Epithelial cell of prostate (primary cell): ENCODE data around the gene ANKFN1.

ENCODE experiments used
- DNase-seq: peaks from one replicate; pipeline ENCODE4 v3.0.0-alpha.2; 2011; ENCODE audit warnings: low read depth, low spot score
- H3K27ac ChIP-seq: fragments of 450-650 bp; 2 replicates; pipeline ENCODE4 v1.5.1; 2017; ENCODE audit warnings: mild to moderate bottlenecking

Gene ANKFN1

DNA sequence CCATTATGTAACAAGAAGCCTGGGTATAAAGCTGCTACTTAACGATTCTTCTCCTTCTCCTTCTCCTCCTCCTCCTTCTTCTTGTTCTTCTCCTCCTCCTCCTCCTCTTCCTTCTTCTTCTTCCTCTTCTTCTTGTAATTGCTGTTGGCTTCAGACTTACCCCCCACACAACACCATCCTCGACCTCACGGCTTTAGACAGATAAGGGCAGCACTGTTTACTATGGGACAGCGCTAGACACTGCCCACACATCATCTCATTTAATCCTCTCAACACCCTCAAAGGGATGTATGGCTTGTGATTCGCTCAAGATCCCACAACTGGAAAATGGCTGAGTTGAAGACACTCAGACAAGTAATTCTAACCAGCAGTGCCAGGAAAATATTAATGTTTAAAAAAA, 379.7 kb downstream of the ANKFN1 start:
- DNase-seq = no peak
- no peak overlapping the region for H3K27ac ChIP-seq

GRCh38 chr17:56536766-56537165, 383.5 kb downstream of the ANKFN1 start:
- no peak for DNase-seq
- no peak overlapping the region for H3K27ac ChIP-seq

DNA sequence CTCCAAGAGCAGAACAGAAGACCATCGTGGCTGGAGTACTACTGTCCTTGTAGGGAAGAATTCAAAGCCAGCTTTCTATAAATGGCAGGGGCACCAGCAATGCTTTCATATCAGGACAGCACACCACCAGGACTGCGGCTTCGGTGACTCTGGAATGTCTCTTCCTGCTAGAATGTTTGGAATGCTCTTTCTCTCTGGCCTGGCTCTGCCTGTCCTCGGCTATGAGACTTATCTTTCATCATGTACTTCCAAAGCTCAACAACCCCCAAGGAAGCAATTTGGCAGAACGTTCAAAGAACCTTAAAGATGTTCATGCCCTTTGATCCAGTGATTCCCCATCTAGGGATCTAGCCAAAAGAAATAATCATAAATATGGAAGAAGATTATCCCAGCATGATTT, 387.6 kb downstream of the ANKFN1 start:
- H3K27ac ChIP-seq = no peak overlapping the region
- no peak for DNase-seq

- DNase-seq = no peak
- no peak overlapping the region for H3K27ac ChIP-seq
These were observed 390.0 kb downstream of the ANKFN1 start for GRCh38 chr17:56543280-56543679.

GRCh38 chr17:56545106-56545505, 391.8 kb downstream of the ANKFN1 start:
- no peak for DNase-seq
- no peak overlapping the region for H3K27ac ChIP-seq

GRCh38 chr17:56545930-56546329, 392.7 kb downstream of the ANKFN1 start:
- no peak for DNase-seq
- H3K27ac ChIP-seq = no peak overlapping the region

- DNase-seq = no peak
- no peak overlapping the region for H3K27ac ChIP-seq
These were observed 395.4 kb downstream of the ANKFN1 start for GRCh38 chr17:56548661-56549060.

DNA sequence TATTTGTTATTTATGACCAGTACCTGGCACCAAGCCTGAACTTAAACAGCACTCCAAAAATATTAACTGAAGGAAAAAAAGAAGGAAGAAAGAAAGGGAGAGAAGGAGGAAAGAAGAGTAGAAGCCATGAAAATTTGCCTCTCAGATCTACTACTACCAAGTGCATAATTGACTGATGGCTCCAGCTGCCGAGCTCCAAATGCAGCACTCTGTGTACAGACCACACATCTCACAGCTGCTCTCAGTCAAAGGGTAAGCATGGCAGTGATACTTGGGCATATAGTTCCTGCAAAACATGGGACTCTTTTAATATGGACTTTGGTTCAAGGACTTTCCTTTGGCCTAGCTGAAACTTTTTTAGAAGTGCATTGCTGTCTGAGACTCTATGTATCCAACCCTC, 396.2 kb downstream of the ANKFN1 start:
- DNase-seq = no peak
- H3K27ac ChIP-seq = no peak overlapping the region

GRCh38 chr17:56557682-56558081, 404.4 kb downstream of the ANKFN1 start:
- DNase-seq = no peak
- H3K27ac ChIP-seq = no peak overlapping the region

GRCh38 chr17:56558088-56558487, 404.8 kb downstream of the ANKFN1 start:
- H3K27ac ChIP-seq = no peak overlapping the region
- no peak for DNase-seq
